GM12801 (cell line): ENCODE measurements around the gene CABP7.

Source experiments
- TF ChIP-seq, protein P1 (sequence below): IDR thresholded peaks from one replicate; pipeline ENCODE4 v1.5.1; 2011; ENCODE audit warnings: control low read depth; ENCODE audit not compliant: insufficient read length; ENCODE audit errors: extremely low read depth

CABP7 gene

DNA sequence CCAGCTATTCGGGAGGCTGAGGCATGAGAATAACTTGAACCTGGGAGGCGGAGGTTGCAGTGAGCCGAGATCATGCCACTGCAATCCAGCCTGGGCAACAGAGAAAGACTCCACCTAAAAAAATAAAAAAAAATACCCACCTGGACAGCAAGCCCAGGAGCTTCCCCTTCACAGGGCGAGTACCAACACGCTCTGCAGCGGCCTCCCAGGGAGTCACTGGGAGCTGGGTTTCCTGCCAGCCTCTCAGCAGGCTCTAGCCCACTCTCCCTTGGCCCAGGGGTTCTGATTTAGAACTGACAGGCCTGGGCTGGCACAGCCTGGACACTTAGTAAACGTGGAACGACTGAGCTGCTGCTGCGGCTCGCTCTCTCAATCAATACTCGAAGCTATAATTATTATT lies 2.0 kb upstream of the CABP7 start:
- TF ChIP-seq, protein P1, sequence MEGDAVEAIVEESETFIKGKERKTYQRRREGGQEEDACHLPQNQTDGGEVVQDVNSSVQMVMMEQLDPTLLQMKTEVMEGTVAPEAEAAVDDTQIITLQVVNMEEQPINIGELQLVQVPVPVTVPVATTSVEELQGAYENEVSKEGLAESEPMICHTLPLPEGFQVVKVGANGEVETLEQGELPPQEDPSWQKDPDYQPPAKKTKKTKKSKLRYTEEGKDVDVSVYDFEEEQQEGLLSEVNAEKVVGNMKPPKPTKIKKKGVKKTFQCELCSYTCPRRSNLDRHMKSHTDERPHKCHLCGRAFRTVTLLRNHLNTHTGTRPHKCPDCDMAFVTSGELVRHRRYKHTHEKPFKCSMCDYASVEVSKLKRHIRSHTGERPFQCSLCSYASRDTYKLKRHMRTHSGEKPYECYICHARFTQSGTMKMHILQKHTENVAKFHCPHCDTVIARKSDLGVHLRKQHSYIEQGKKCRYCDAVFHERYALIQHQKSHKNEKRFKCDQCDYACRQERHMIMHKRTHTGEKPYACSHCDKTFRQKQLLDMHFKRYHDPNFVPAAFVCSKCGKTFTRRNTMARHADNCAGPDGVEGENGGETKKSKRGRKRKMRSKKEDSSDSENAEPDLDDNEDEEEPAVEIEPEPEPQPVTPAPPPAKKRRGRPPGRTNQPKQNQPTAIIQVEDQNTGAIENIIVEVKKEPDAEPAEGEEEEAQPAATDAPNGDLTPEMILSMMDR = no peak

DNA sequence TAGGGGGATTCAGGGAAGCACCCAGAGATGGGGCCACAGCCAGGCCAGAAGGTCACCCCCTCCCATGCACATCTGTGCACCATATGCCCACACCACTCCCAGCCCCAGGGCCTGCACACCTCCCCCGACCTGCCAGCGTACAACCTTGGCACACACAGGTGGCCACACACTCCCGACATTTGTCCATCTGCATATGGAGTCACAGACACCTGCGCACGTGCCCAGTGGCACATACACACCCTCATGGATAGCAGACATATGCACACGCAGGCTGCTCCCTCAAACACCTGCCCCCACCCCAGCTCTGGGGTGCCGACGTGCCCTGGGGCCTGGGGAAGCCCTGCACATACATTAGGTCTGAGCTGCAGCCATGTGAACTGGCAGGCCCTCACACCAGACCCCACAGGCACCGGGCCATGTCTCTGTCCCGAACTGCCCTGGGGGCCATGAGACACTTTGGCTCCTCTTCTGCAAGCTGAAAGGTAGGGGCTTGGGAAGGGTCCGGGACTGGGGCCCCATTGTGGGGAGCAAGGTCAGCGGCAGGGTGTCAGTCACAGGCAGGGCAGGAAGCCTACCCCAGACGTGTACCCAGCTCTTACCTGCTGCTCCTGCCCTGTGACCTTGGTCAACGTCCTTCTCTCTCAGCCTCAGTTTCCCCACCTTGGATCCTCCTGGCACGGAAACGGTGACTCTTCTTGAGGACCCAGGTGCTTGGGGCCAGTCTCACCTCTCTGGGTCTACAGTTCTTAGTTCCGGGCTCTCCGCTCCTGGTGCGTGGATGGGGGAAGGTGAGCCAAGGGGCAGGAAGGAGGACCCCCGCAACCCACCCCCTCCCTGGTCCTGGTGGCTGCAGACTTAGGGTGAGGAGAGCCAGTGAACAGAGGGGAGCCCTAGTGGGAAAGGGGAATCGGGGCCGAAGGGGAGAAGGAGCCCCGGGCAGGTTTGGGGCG lies 579 bp upstream of the CABP7 start:
- TF ChIP-seq, protein P1 = no peak

DNA sequence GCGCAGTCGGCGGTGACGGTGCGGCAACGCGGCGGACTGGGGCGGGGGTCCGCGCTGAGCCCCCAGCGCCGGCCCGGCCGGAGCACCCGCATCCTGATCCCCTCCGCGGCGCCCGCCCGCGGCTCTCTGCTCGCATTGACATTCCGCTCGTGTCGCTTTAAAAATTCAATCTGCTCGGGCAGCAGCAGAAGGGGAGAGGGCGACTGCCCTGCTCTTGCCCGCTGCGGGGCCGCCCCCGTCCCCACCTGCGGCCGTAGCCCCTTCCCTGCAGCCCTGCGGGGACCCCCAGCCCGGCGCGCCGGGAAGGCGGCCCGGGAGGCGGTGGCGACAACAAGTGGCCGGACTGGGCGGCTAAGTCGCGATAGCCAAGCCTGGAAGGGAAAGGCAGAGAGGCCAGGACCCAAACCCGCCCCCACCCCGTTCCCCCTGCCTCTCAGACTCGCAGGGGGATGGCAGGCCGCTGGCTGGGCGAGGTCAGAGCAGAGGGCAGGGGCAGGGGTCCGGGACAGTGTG lies 1.1 kb downstream of the CABP7 start:
- TF ChIP-seq, protein P1 = no peak

DNA sequence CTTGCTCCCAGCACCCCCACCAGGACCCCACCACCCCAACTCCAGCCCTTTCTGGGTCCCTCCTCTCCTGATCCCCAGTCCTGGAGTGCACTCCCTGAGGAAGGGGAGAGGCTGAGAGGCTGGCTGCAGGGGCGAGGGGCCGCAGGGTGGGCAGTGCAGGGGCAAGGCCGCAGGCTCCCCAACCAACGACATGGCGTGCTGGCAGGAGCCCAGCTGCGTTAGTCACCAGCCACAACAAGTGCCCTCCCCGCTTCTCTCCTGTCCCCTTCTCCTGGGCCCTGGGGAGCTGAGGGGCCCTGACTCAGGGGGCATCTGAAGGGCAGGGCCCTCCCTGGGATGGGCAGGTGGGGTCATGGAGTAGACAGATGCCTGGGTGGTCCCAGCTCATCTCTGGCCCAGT lies 2.3 kb downstream of the CABP7 start:
- TF ChIP-seq, protein P1 = no peak

- TF ChIP-seq, protein P1 = no peak
Measured at GRCh38 chr22:29722587-29722986, 2.8 kb downstream of the CABP7 start.

- TF ChIP-seq, protein P1 = no peak
Measured at GRCh38 chr22:29723766-29724165, 4.0 kb downstream of the CABP7 start.

GRCh38 chr22:29724843-29725242 lies 5.0 kb downstream of the CABP7 start:
- TF ChIP-seq, protein P1 = no peak
